Astrocyte (in vitro differentiated cells and primary cell): Measurements from ENCODE around the gene IGSF3. TPM values are rescaled to one million over a fixed set of nuclear protein-coding genes. Genes with fewer than 3 reads are reported as not detected.

Source experiments
- DNase-seq: peaks from one replicate; pipeline ENCODE4 v3.0.0-alpha.2; 2010; ENCODE audit warnings: low read depth
- FAIRE-seq: peaks from 2 replicates; lab custom pipeline; 2011; peaks lifted over from hg19 to GRCh38; lab: Jason Lieb, UNC
- H2AFZ ChIP-seq: 2 replicates; pipeline ENCODE4 v1.6.0; 2012; ENCODE audit warnings: low read depth, low read length, inconsistent platforms
- H3K27ac ChIP-seq: 2 replicates; pipeline ENCODE4 v1.5.1; 2011; ENCODE audit warnings: low read depth, low read length, inconsistent platforms
- H3K27me3 ChIP-seq: 2 replicates; pipeline ENCODE4 v1.6.0; 2011; ENCODE audit warnings: low read length, inconsistent platforms; ENCODE audit not compliant: insufficient read depth
- H3K36me3 ChIP-seq: 2 replicates; pipeline ENCODE4 v1.5.1; 2011; ENCODE audit warnings: low read length, inconsistent platforms; ENCODE audit not compliant: insufficient read depth
- H3K4me1 ChIP-seq: 2 replicates; pipeline ENCODE4 v1.5.1; 2011; ENCODE audit warnings: low read length, inconsistent platforms; ENCODE audit not compliant: insufficient read depth
- H3K4me2 ChIP-seq: 2 replicates; pipeline ENCODE4 v1.6.0; 2012; ENCODE audit warnings: low read length, inconsistent platforms
- H3K4me3 ChIP-seq: 2 replicates; pipeline ENCODE4 v1.5.1; 2011; ENCODE audit warnings: low read depth, mild to moderate bottlenecking, low read length, inconsistent platforms; ENCODE audit not compliant: insufficient read depth
- H3K79me2 ChIP-seq: 2 replicates; pipeline ENCODE4 v1.6.0; 2012; ENCODE audit warnings: mild to moderate bottlenecking, low read length, inconsistent platforms; ENCODE audit not compliant: insufficient read depth
- H3K9ac ChIP-seq: 2 replicates; pipeline ENCODE4 v1.6.0; 2012; ENCODE audit warnings: mild to moderate bottlenecking, low read length, inconsistent platforms
- H3K9me3 ChIP-seq: 2 replicates; pipeline ENCODE4 v1.5.1; 2012; ENCODE audit warnings: low read depth, mild to moderate bottlenecking, low read length, inconsistent platforms; ENCODE audit not compliant: insufficient read depth
- H4K20me1 ChIP-seq: 2 replicates; pipeline ENCODE4 v1.6.0; 2012; ENCODE audit warnings: low read length, inconsistent platforms; ENCODE audit not compliant: insufficient read depth
- H3K27ac Mint-ChIP-seq: one replicate; pipeline ENCODE4 v1.8.0; 2021; ENCODE audit warnings: mild to moderate bottlenecking, mixed read lengths; ENCODE audit not compliant: unreplicated experiment
- H3K27me3 Mint-ChIP-seq: one replicate; pipeline ENCODE4 v1.8.0; 2021; ENCODE audit warnings: low read depth, mixed read lengths; ENCODE audit not compliant: unreplicated experiment
- H3K36me3 Mint-ChIP-seq: one replicate; pipeline ENCODE4 v1.8.0; 2021; ENCODE audit warnings: low read depth, mixed read lengths; ENCODE audit not compliant: unreplicated experiment
- H3K4me1 Mint-ChIP-seq: one replicate; pipeline ENCODE4 v1.8.0; 2021; ENCODE audit warnings: low read depth, mixed read lengths; ENCODE audit not compliant: unreplicated experiment
- H3K4me3 Mint-ChIP-seq: one replicate; pipeline ENCODE4 v1.8.0; 2021; ENCODE audit warnings: mild to moderate bottlenecking, moderate library complexity, mixed read lengths; ENCODE audit not compliant: unreplicated experiment
- H3K9me3 Mint-ChIP-seq: one replicate; pipeline ENCODE4 v1.8.0; 2021; ENCODE audit warnings: mild to moderate bottlenecking, mixed read lengths; ENCODE audit not compliant: unreplicated experiment
- EZH2 ChIP-seq: IDR thresholded peaks from 2 replicates; pipeline ENCODE4 v1.6.1; 2012; ENCODE audit warnings: mild to moderate bottlenecking, low read length, inconsistent platforms; ENCODE audit not compliant: insufficient read depth
- total RNA-seq: library from RNA; stranded (reverse); gene quantifications from 2 replicates; pipeline ENCODE4 v1.2.1, GENCODE V29; 2021
- TF ChIP-seq, protein P1 (sequence below): IDR thresholded peaks from 2 replicates; pipeline ENCODE4 v1.5.1; 2011; ENCODE audit warnings: low read depth, mild to moderate bottlenecking, inconsistent platforms, low read length, moderate library complexity; ENCODE audit not compliant: insufficient read depth

The IGSF3 gene
- total RNA-seq, 1 donor from 2014 or later = 11.7 TPM

- Histone ChIP-seq H3K27me3 (no peaks in the 10 kb centered on the region), H3K9me3 (no peaks in the 10 kb centered on the region), H3K36me3 (no peaks in the 10 kb centered on the region), H3K79me2 (peaks cover 44% of the 10 kb centered on the region), H3K9ac (no peak overlapping the region), H3K27ac (no peak overlapping the region), H2AFZ (no peak overlapping the region), H3K4me1 (peaks cover 16% of the 10 kb centered on the region), H4K20me1 (no peaks in the 10 kb centered on the region), H3K4me3 (no peak overlapping the region), H3K4me2 (no peak overlapping the region)
- Mint-ChIP-seq H3K27ac (no peak overlapping the region), H3K36me3 (peaks cover 4% of the 10 kb centered on the region), H3K9me3 (peaks cover under 1% of the 10 kb centered on the region), H3K4me3 (no peak overlapping the region), H3K27me3 (no peaks in the 10 kb centered on the region), H3K4me1 (peaks cover 15% of the 10 kb centered on the region)
- FAIRE-seq (no peak), DNase-seq (no peak)
- TF ChIP-seq, protein P1, sequence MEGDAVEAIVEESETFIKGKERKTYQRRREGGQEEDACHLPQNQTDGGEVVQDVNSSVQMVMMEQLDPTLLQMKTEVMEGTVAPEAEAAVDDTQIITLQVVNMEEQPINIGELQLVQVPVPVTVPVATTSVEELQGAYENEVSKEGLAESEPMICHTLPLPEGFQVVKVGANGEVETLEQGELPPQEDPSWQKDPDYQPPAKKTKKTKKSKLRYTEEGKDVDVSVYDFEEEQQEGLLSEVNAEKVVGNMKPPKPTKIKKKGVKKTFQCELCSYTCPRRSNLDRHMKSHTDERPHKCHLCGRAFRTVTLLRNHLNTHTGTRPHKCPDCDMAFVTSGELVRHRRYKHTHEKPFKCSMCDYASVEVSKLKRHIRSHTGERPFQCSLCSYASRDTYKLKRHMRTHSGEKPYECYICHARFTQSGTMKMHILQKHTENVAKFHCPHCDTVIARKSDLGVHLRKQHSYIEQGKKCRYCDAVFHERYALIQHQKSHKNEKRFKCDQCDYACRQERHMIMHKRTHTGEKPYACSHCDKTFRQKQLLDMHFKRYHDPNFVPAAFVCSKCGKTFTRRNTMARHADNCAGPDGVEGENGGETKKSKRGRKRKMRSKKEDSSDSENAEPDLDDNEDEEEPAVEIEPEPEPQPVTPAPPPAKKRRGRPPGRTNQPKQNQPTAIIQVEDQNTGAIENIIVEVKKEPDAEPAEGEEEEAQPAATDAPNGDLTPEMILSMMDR = no peak
- TF ChIP-seq EZH2 = no peak
Observed at GRCh38 chr1:116557323-116557878, 110.1 kb downstream of the IGSF3 start.

GRCh38 chr1:116556289-116557006, 111.1 kb downstream of the IGSF3 start:
- peaks cover 16% of the 10 kb centered on the region for H3K4me1 ChIP-seq
- no peak overlapping the region for H3K4me3 ChIP-seq
- no peaks in the 10 kb centered on the region for H4K20me1 ChIP-seq
- H3K27ac ChIP-seq = peak overlapping the region; percentile 97
- DNase-seq (peak; percentile 99), FAIRE-seq (no peak)
- no peaks in the 10 kb centered on the region for H3K27me3 ChIP-seq
- Mint-ChIP-seq H3K9me3 (no peaks in the 10 kb centered on the region), H3K36me3 (peaks cover 3% of the 10 kb centered on the region), H3K4me1 (peaks cover 15% of the 10 kb centered on the region), H3K27me3 (no peaks in the 10 kb centered on the region), H3K4me3 (no peak overlapping the region), H3K27ac (no peak overlapping the region)
- TF ChIP-seq EZH2 = no peak
- TF ChIP-seq, protein P1 = peak; percentile 8
- H3K36me3 ChIP-seq = no peaks in the 10 kb centered on the region
- peak overlapping the region; percentile 70 for H2AFZ ChIP-seq
- peak overlapping the region; percentile 81 for H3K9ac ChIP-seq
- H3K4me2 ChIP-seq = peak overlapping the region; percentile 76
- H3K79me2 ChIP-seq = peaks cover 41% of the 10 kb centered on the region
- no peaks in the 10 kb centered on the region for H3K9me3 ChIP-seq

GRCh38 chr1:116554924-116555323, 112.6 kb downstream of the IGSF3 start:
- no peaks in the 10 kb centered on the region for H4K20me1 ChIP-seq
- no peaks in the 10 kb centered on the region for H3K36me3 ChIP-seq
- no peak overlapping the region for H3K27ac ChIP-seq
- no peak overlapping the region for H3K4me2 ChIP-seq
- no peak overlapping the region for H2AFZ ChIP-seq
- no peak overlapping the region for H3K4me3 Mint-ChIP-seq
- no peaks in the 10 kb centered on the region for H3K9me3 Mint-ChIP-seq
- FAIRE-seq (no peak), DNase-seq (no peak)
- no peaks in the 10 kb centered on the region for H3K27me3 ChIP-seq
- peaks cover 16% of the 10 kb centered on the region for H3K4me1 ChIP-seq
- H3K4me1 Mint-ChIP-seq = peaks cover 15% of the 10 kb centered on the region
- peaks cover 3% of the 10 kb centered on the region for H3K36me3 Mint-ChIP-seq
- H3K27me3 Mint-ChIP-seq = no peaks in the 10 kb centered on the region
- no peak overlapping the region for H3K27ac Mint-ChIP-seq
- peaks cover 37% of the 10 kb centered on the region for H3K79me2 ChIP-seq
- H3K4me3 ChIP-seq = no peak overlapping the region
- H3K9me3 ChIP-seq = no peaks in the 10 kb centered on the region
- H3K9ac ChIP-seq = no peak overlapping the region
- TF ChIP-seq EZH2 = no peak
- TF ChIP-seq, protein P1 = no peak
